HL-60 (cell line): Measurements from ENCODE around the gene TMEM86B.

Experiments
- CTCF ChIP-seq: IDR thresholded peaks from one replicate; pipeline ENCODE4 v1.5.1; 2011; ENCODE audit warnings: low read length, control low read depth, inconsistent platforms; ENCODE audit not compliant: insufficient read depth
- GABPA ChIP-seq: IDR thresholded peaks from 2 replicates; pipeline ENCODE4 v1.6.1; 2012; ENCODE audit warnings: low read depth
- POLR2AphosphoS5 ChIP-seq: IDR thresholded peaks from 2 replicates; pipeline ENCODE4 v1.6.1; 2012; ENCODE audit warnings: low read depth
- REST ChIP-seq: IDR thresholded peaks from 2 replicates; pipeline ENCODE4 v1.6.1; 2012; ENCODE audit warnings: low read depth; ENCODE audit not compliant: insufficient replicate concordance
- SPI1 ChIP-seq: IDR thresholded peaks from 2 replicates; pipeline ENCODE4 v1.6.1; 2012; ENCODE audit warnings: low read depth, mild to moderate bottlenecking, borderline replicate concordance

- TF ChIP-seq CTCF (no peak), POLR2AphosphoS5 (no peak), REST (no peak), GABPA (no peak), SPI1 (peak; percentile 39; the same call in 1 of the 2 replicates)
These were observed 19.5 kb downstream of the TMEM86B start, which contains the start of gene PTPRH for GRCh38 chr19:55208880-55209692.
